NCI-H748 (cell line): ENCODE data around the gene PCYT1B.
"Not testable (repeated sequence)": the region's sequence is repeated elsewhere in the genome, so short reads cannot be mapped to it uniquely, and the experiment has no call there.

Source experiments
- DNase-seq: peaks from one replicate; lab custom pipeline; 2025; ENCODE audit not compliant: unreplicated experiment; lab: John Stamatoyannopoulos, UW

PCYT1B gene

DNA sequence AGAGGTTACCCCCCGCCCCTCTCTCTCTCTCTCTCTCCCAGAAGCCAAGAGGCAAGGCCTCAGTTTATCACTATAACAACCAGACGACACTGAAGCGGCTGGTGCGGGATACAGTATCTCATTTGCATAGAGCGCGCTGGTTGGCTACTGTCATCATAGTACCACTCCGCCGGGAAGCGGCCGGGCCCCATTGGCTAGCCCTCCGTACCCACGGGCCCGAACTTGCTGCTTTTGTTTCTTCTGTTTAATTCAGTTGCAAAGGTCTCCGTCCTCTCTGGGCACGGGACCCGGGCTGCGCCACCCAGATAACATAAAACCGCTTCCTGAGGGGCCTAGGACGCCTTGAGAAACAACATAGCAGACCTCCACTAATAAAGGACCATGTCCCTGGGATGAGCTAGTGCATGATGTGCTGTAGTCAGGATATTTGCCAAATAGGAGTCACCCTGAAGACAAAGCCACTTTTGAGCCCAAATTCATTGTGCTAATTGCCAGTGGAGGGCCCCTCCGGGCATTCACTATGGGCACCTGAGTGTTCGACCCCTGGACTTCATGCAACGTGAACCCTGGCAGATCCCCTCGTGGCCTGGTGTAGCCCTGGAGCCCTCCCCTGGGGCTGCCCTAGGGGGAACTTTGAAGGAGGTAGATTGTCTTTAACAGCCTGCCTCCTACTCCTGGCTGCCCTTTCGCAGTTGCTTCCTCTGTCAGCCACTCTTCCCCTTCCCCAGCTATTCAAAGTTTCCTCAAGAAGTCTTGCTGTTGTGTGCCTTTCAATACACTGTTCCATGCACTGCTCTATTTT, at the start of gene PCYT1B:
Gene PCYT1B, minus strand, starts transcription at position 91 of the 802 bp plus-strand sequence. CDS start 242 bp downstream, outside the sequence.
- peak; percentile 95 for DNase-seq

- no peak for DNase-seq
These were observed 49.1 kb upstream of the PCYT1B start for GRCh38 chrX:24696294-24696693.

- DNase-seq = no peak
These were observed 47.7 kb upstream of the PCYT1B start for GRCh38 chrX:24694825-24695224.

DNA sequence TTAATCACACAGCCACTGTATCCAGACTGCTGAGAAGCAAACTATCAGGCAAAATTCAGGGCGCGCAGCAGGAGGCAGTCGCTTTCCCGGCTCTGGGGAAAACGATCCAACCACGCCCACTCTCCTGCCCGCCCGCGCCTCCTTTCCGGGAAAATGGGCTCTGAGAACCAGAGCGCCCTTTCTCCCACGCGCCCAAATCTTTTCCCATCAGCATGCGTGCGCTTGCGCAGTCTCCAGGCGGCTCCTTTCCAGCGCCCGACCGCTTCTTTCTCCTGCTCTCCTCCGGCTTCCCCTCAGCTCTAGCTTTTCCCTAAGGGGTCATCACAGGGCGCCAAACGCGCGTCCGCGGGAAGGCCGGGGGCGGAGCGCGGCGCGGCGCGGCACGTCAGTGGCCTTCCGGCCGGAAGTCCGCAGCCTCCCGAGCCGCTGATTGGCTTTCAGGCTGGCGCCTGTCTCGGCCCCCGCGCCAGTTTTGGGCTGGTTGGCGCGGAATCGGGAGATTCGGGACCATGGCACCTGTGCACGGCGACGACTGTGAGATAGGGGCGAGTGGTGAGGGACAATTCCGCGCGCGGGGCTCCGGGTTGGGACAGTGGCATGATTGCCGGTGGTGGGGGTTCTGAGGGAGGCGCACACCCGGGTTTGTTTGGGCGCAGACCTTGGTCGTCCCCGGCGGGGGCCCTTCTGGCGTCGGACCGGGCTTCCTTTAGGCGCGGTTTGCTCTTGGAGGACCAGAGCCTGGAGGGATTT, 46.5 kb upstream of the PCYT1B start, which contains the start of gene POLA1:
Gene POLA1, plus strand, starts transcription at position 466 of the 750 bp plus-strand sequence. Its CDS starts 44 bp downstream, at position 510.
- DNase-seq = peak; percentile 98

- DNase-seq = peak; percentile 2
These were observed 45.2 kb upstream of the PCYT1B start for GRCh38 chrX:24692305-24692704.

GRCh38 chrX:24684048-24684447, 36.9 kb upstream of the PCYT1B start:
- DNase-seq = no peak

GRCh38 chrX:24682739-24683432, 35.7 kb upstream of the PCYT1B start:
- DNase-seq = no peak

DNA sequence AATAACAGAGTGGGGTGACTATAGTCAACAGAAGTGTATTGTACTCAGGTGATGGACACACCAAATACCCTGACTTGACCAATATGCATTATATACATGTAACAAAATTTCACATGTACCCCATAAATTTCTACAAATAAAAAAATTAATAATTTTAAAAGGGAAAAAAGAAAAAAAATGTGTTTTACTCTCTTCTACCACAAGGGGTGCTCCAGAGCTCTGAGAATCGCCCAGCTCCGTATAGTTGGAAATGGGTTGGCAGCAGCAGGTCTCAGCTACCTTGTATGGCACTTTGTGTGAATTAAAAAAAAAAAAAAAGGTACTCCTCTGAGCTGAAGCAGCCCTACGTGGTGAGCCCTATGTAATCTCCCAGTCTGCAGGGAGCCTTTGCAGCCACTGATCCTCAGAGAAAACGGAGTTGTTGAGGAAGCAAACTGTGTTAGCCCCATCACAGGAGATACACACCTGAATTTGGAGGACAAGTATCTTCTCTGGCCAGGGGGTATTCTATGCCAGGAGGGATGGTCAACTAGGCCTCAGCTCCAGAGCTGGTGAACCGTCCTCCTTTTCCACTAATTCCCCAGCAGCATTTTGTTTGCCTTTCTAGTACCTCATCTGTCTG, 29.4 kb upstream of the PCYT1B start:
- peak; percentile 14 for DNase-seq

DNA sequence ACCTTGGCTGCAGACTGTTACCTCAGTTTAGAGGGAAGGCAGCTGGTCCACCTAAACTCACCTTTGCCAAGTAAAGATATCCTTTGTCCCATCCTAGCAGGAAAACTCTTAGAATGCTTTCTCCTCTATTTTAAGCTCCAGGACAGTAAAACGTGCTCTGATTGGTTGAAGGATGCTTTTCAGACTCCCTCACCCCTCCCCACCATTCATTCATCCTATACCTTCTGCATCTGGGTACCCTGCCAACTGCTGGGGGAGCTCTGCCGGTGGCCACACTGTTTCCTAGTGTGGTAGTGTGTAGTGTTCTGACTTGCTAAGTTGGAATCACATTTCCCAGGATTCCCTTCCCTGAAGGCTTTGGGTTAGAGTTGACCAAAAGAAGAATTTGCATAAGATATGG, 26.3 kb upstream of the PCYT1B start:
- no peak for DNase-seq

GRCh38 chrX:24672701-24673190, 25.6 kb upstream of the PCYT1B start:
- peak; percentile 4 for DNase-seq

GRCh38 chrX:24668111-24668510, 21.0 kb upstream of the PCYT1B start:
- no peak for DNase-seq

DNA sequence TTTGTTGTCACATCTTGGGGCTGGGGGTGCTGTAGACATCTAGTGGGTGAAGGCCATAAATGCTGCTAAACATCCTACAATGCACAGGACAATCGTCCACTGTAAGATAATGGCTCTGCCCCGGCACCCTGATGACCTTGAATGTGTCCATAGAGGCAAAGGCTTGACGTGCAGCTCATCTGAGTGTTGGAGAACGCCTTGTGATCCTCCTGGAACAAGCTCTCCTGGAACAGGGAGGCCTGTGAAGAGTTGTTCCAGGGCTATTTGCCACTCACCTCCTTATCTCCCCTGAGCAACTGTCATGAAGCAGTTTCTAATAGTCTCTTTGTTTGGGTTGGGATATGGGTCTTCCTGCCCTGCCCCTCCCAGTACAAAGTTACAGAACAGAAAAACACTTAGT, 15.2 kb upstream of the PCYT1B start:
- DNase-seq = no peak

DNA sequence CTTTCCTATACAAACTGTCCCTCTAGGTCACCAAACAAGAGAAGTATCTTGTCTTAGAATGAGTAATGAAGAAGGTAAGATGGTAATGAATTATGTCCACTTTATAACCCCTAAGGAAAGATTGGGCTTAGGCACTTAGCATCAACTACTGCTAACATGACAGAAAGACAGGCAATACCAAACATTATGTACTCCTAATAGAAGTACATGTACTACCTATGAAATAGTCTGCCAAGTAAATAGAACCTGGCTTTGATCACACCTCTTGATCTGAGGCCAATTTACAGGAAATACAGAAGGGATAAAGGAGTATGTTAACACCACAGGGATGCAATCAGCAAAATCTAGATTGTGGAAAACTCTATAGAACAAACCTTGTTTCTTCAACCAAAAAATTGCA, 14.1 kb upstream of the PCYT1B start:
- DNase-seq = no peak

DNA sequence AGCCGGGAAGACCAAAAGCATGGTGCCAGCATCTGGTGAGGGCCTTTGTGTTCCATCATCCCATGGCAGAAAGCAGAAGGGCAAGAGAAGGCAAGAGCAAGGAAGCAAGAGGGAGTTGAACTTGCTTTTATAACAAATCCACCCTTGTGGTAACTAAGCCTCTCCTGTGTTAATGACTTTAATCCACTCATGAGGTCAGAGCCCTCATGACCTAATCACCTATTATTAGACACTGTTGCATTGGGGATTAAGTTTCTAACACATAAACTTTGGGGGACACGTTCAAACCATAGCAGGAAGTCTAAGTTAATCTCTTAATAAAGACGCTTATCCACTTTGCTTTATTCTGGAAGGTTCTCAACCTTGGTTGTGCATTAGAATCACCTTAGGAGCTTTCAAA, 12.5 kb upstream of the PCYT1B start:
- DNase-seq = no peak

DNA sequence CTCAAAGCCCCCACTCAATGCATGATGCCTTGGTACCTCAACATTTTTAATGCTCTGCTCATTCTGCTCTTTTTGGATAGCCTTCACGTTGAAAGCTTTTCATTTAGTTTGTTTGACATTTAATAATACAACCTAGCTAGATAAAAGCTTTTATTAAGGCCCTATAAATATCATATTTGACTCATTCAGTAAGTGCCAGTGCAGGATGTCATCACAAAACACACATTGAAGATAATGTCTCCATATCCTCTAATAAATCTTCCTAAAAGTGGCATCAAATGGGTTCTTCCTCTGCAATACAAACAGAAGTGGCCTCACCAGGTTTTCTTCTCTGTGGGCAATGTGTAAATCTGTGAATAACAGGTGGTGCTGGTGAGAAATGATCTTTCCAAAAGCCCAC, 12.0 kb upstream of the PCYT1B start:
- DNase-seq = no peak

GRCh38 chrX:24658421-24658820, 11.3 kb upstream of the PCYT1B start:
- no peak for DNase-seq

DNA sequence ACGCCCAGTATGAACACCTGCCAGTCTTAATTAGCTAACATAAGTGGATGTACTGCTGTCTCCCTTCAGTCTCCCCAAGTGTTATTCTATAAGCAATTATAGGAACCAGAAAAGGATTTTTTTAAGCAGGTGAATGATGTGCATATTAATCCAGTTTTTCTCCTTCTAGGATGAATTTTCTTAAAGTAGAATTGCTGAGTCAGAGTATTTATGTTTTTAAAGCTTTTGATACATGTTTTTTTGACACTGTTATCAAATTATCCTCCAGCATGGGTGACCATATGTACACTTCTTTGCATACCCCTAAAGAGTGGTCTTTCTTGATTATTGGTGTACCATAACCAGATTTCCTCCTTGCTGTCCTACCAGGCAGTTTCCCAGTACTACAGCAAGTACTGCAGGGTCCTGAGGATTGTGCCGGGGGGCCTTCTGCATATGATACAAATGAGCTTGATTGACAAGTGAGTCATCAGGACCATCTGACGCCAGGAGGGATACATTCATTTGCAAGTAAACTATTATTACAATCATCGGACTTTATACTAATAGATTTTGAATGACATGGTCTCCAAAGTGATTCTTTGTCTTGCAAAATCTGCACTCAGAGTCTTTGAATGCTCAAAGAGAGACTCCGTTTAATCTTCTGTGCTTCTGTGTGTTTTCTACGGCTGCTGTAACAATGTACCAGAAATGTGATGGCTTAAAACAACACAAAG, 10.7 kb upstream of the PCYT1B start:
- DNase-seq = peak; percentile 39

DNA sequence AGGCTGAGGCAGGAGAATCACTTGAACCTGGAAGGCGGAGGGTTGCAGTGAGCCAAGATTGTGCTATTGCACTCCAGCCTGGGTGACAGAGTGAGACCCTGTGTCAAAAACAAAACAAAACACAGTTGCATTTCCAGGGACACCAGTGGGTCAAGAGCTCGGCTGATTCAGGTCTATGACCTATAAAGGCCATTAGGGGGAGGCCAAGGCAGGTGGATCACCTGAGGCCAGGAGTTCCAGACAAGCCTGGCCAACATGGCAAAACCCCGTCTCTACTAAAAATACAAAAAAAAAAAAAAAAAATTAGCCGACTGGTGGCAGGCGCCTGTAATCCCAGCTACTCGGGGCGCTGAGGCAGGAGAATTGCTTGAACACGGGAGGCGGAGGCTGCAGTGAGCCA, 8.5 kb upstream of the PCYT1B start:
- not testable (repeated sequence) for DNase-seq

GRCh38 chrX:24651783-24652182, 4.6 kb upstream of the PCYT1B start:
- no peak for DNase-seq

- DNase-seq = no peak
These were observed 1.3 kb upstream of the PCYT1B start for GRCh38 chrX:24648495-24648894.
